CD4-positive, alpha-beta memory T cell (primary cell): Measurements from ENCODE around the gene SDC1. TPM values are rescaled to one million over a fixed set of nuclear protein-coding genes. Genes with fewer than 3 reads are reported as not detected.
"Not testable (repeated sequence)": the region's sequence is repeated elsewhere in the genome, so short reads cannot be mapped to it uniquely, and the experiment has no call there.

ENCODE experiments used
- CTCF ChIA-PET: fragments of 350-600 bp; sonication (Branson Sonifier 250); formaldehyde crosslinking; loops from one replicate; lab custom pipeline; 2021; ENCODE audit warnings: inconsistent platforms; ENCODE audit not compliant: partially characterized antibody; lab: Charles Lee
- POLR2A ChIA-PET: fragments of 350-600 bp; sonication (Branson Sonifier 250); formaldehyde crosslinking; loops from one replicate; lab custom pipeline; 2021; ENCODE audit not compliant: partially characterized antibody; lab: Charles Lee
- DNase-seq, 5 donors: peaks; one replicate each; pipeline versions ENCODE4 v3.0.0 to v3.0.0-alpha.2; 2020 to 2022; ENCODE audit warnings: mixed read lengths in 1 of 5
- H3K27ac ChIP-seq: one replicate; pipeline ENCODE4 v1.7.0; 2013; ENCODE audit warnings: low read depth, low read length
- H3K27me3 ChIP-seq: 2 replicates; pipeline ENCODE4 v1.7.0; 2013; ENCODE audit warnings: mild to moderate bottlenecking, low read length, moderate library complexity; ENCODE audit not compliant: insufficient read depth
- H3K36me3 ChIP-seq: 2 replicates; pipeline ENCODE4 v1.7.0; 2013; ENCODE audit warnings: mild to moderate bottlenecking, low read length, moderate library complexity; ENCODE audit not compliant: insufficient read depth
- H3K4me1 ChIP-seq: 2 replicates; pipeline ENCODE4 v1.7.0; 2013; ENCODE audit warnings: mild to moderate bottlenecking, low read length, moderate library complexity; ENCODE audit not compliant: insufficient read depth
- H3K4me3 ChIP-seq, 2 donors: one replicate each; pipeline ENCODE4 v1.7.0; 2013; ENCODE audit warnings: low read length in 2 of 2, mild to moderate bottlenecking in 1 of 2
- H3K9me3 ChIP-seq, 2 donors: one replicate each; pipeline ENCODE4 v1.7.0; 2013; ENCODE audit warnings: low read length in 2 of 2, control low read depth in 1 of 2; ENCODE audit not compliant: control insufficient read depth in 1 of 2
- H3K27ac Mint-ChIP-seq, 7 donors: one replicate each; pipeline ENCODE4 v1.8.0; 2020 to 2021; ENCODE audit warnings: mixed read lengths in 7 of 7, mild to moderate bottlenecking in 6 of 7, inconsistent platforms in 3 of 7, moderate library complexity in 3 of 7
- H3K27me3 Mint-ChIP-seq, 2 donors: one replicate each; pipeline ENCODE4 v1.8.0; 2020 to 2021; ENCODE audit warnings: mixed read lengths in 2 of 2
- H3K36me3 Mint-ChIP-seq, 2 donors: one replicate each; pipeline ENCODE4 v1.8.0; 2020 to 2021; ENCODE audit warnings: mixed read lengths in 2 of 2, inconsistent platforms in 1 of 2, mild to moderate bottlenecking in 1 of 2
- H3K4me1 Mint-ChIP-seq, 4 donors: one replicate each; pipeline ENCODE4 v1.8.0; 2020 to 2021; ENCODE audit warnings: mixed read lengths in 4 of 4, mild to moderate bottlenecking in 1 of 4
- H3K4me3 Mint-ChIP-seq, 8 donors: one replicate each; pipeline ENCODE4 v1.8.0; 2020 to 2021; ENCODE audit warnings: mixed read lengths in 8 of 8, mild to moderate bottlenecking in 7 of 8, moderate library complexity in 6 of 8, inconsistent platforms in 3 of 8
- H3K9me3 Mint-ChIP-seq, 8 donors: one replicate each; pipeline ENCODE4 v1.8.0; 2020 to 2021; ENCODE audit warnings: mixed read lengths in 8 of 8, mild to moderate bottlenecking in 5 of 8, inconsistent platforms in 3 of 8, moderate library complexity in 1 of 8
- intact Hi-C: fragments of 100-400 bp; cut with micrococcal nuclease; formaldehyde crosslinking; loops from one replicate; pipeline ENCODE4 v1.15.1; 2023
- polyA plus RNA-seq, 2 donors: library from polyadenylated mRNA; unstranded; fragments of 300-500 nt; fragmentation: Illumina TruSeq; gene quantifications; one replicate each; pipeline ENCODE4 v1.2.3, GENCODE V29; 2021
- total RNA-seq, 2 experiments: library from RNA; stranded (reverse); gene quantifications; one replicate each; pipeline ENCODE4 v1.2.3, GENCODE V29; 2021

Gene SDC1
- total and polyA plus RNA-seq, 4 experiments from 2014 or later = 0.09 TPM; not detected in 3

GRCh38 chr2:20195016-20195411 is 29.9 kb downstream of the SDC1 start:
- H3K4me3 Mint-ChIP-seq, POLR2A ChIA-PET, H3K9me3 ChIP-seq, H3K9me3 Mint-ChIP-seq, H3K27ac ChIP-seq, H3K4me1 Mint-ChIP-seq, intact Hi-C loops, H3K36me3 ChIP-seq, H3K27me3 Mint-ChIP-seq, H3K27ac Mint-ChIP-seq, H3K36me3 Mint-ChIP-seq, H3K4me3 ChIP-seq, DNase-seq, H3K27me3 ChIP-seq, H3K4me1 ChIP-seq, CTCF ChIA-PET: not testable (repeated sequence)

GRCh38 chr2:20194097-20195015 is 30.6 kb downstream of the SDC1 start:
- ChIA-PET CTCF (no interaction called here), POLR2A (no interaction called here)
- H3K27ac ChIP-seq = no peak overlapping the region
- H3K4me3 ChIP-seq = no peak overlapping the region
- H3K9me3 Mint-ChIP-seq = no peaks in the 10 kb centered on the region
- no peaks in the 10 kb centered on the region for H3K9me3 ChIP-seq
- H3K4me3 Mint-ChIP-seq = no peak overlapping the region
- H3K27me3 Mint-ChIP-seq = peaks cover 2% of the 10 kb centered on the region in 2 donors
- no peaks in the 10 kb centered on the region for H3K4me1 ChIP-seq
- intact Hi-C loops = no loop called here
- no peak for DNase-seq
- H3K27me3 ChIP-seq = no peaks in the 10 kb centered on the region
- H3K4me1 Mint-ChIP-seq = no peaks in the 10 kb centered on the region
- no peaks in the 10 kb centered on the region for H3K36me3 Mint-ChIP-seq
- no peak overlapping the region for H3K27ac Mint-ChIP-seq
- no peaks in the 10 kb centered on the region for H3K36me3 ChIP-seq

- intact Hi-C loops = no loop called here
- H3K27me3 Mint-ChIP-seq = no peaks in the 10 kb centered on the region
These were observed 31.7 kb downstream of the SDC1 start for GRCh38 chr2:20193185-20193584.

GRCh38 chr2:20192781-20193180 is 32.1 kb downstream of the SDC1 start:
- H3K4me1 Mint-ChIP-seq = no peaks in the 10 kb centered on the region
- no peak overlapping the region for H3K4me3 Mint-ChIP-seq
- Histone ChIP-seq H3K4me3 (no peak overlapping the region), H3K27me3 (no peaks in the 10 kb centered on the region), H3K9me3 (no peaks in the 10 kb centered on the region), H3K27ac (no peak overlapping the region), H3K36me3 (no peaks in the 10 kb centered on the region), H3K4me1 (no peaks in the 10 kb centered on the region)
- H3K27ac Mint-ChIP-seq = no peak overlapping the region
- CTCF ChIA-PET = no interaction called here
- no peaks in the 10 kb centered on the region for H3K36me3 Mint-ChIP-seq
- no peak for DNase-seq
- no peaks in the 10 kb centered on the region for H3K27me3 Mint-ChIP-seq
- H3K9me3 Mint-ChIP-seq = no peaks in the 10 kb centered on the region
- POLR2A ChIA-PET = no interaction called here
- intact Hi-C loops = no loop called here

More at GRCh38 chr2:20193185-20193584, 31.7 kb downstream of the SDC1 start:
- Histone ChIP-seq H3K4me1 (no peaks in the 10 kb centered on the region), H3K4me3 (no peak overlapping the region), H3K27ac (no peak overlapping the region), H3K36me3 (no peaks in the 10 kb centered on the region), H3K27me3 (no peaks in the 10 kb centered on the region), H3K9me3 (no peaks in the 10 kb centered on the region)
- Mint-ChIP-seq H3K27ac (no peak overlapping the region), H3K4me1 (no peaks in the 10 kb centered on the region), H3K9me3 (no peaks in the 10 kb centered on the region), H3K4me3 (no peak overlapping the region), H3K36me3 (no peaks in the 10 kb centered on the region)
- CTCF ChIA-PET = no interaction called here
- DNase-seq = no peak
- POLR2A ChIA-PET = no interaction called here

- Histone ChIP-seq H3K4me1 (no peaks in the 10 kb centered on the region), H3K9me3 (no peaks in the 10 kb centered on the region), H3K4me3 (no peak overlapping the region), H3K27ac (no peak overlapping the region), H3K27me3 (no peaks in the 10 kb centered on the region), H3K36me3 (no peaks in the 10 kb centered on the region)
- DNase-seq = no peak
- H3K9me3 Mint-ChIP-seq = no peaks in the 10 kb centered on the region
- CTCF ChIA-PET = no interaction called here
- H3K27me3 Mint-ChIP-seq = no peaks in the 10 kb centered on the region
- no peaks in the 10 kb centered on the region for H3K4me1 Mint-ChIP-seq
- intact Hi-C loops = no loop called here
- H3K36me3 Mint-ChIP-seq = no peaks in the 10 kb centered on the region
- POLR2A ChIA-PET = no interaction called here
- H3K4me3 Mint-ChIP-seq = no peak overlapping the region
- H3K27ac Mint-ChIP-seq = no peak overlapping the region
These were observed 33.0 kb downstream of the SDC1 start for GRCh38 chr2:20191714-20192569.

GRCh38 chr2:20190876-20191713 is 33.8 kb downstream of the SDC1 start:
- Histone ChIP-seq H3K27ac (no peak overlapping the region), H3K27me3 (no peaks in the 10 kb centered on the region), H3K36me3 (no peaks in the 10 kb centered on the region), H3K4me1 (no peaks in the 10 kb centered on the region), H3K4me3 (no peak overlapping the region), H3K9me3 (no peaks in the 10 kb centered on the region)
- no peak overlapping the region for H3K27ac Mint-ChIP-seq
- no peaks in the 10 kb centered on the region for H3K36me3 Mint-ChIP-seq
- POLR2A ChIA-PET = no interaction called here
- no peaks in the 10 kb centered on the region for H3K4me1 Mint-ChIP-seq
- H3K4me3 Mint-ChIP-seq = no peak overlapping the region
- no peaks in the 10 kb centered on the region for H3K9me3 Mint-ChIP-seq
- H3K27me3 Mint-ChIP-seq = no peaks in the 10 kb centered on the region
- no peak for DNase-seq
- intact Hi-C loops = no loop called here
- CTCF ChIA-PET = interaction anchor here (0.7 kb wide), 1 partner anchor 20 kb away, joined by 3 read pairs; no protein-coding TSS in a partner anchor
